AG04450 (cell line): ENCODE results near the gene KIF5A. TPM values are rescaled to one million over a fixed set of nuclear protein-coding genes. Genes with fewer than 3 reads are reported as not detected.

Experiments
- CTCF ChIA-PET: fragments of 300-600, 350-600 bp; formaldehyde crosslinking; extraction: SDS; loops from one replicate; lab custom pipeline; 2022; ENCODE audit warnings: antibody characterized with exemption, inconsistent platforms; lab: Charles Lee
- POLR2A ChIA-PET: fragments of 350-600 bp; formaldehyde crosslinking; extraction: SDS; loops from one replicate; lab custom pipeline; 2021; ENCODE audit warnings: antibody characterized with exemption, inconsistent platforms; lab: Yijun Ruan, JAX
- DNase-seq: peaks from one replicate; pipeline ENCODE4 v3.0.0-alpha.2; 2011; ENCODE audit warnings: low read depth, low spot score
- H3K27ac ChIP-seq: one replicate; pipeline ENCODE4 v1.5.1; 2012; ENCODE audit warnings: low read depth, low read length, control low read depth
- H3K27me3 ChIP-seq: one replicate; pipeline ENCODE4 v1.6.0; 2012; ENCODE audit warnings: low read length; ENCODE audit not compliant: control insufficient read depth, insufficient read depth
- H3K4me3 ChIP-seq: 2 replicates; pipeline ENCODE4 v1.5.1; 2011; ENCODE audit warnings: mild to moderate bottlenecking, low read depth, low read length, control low read depth
- H3K9me3 ChIP-seq: 2 replicates; pipeline ENCODE4 v1.5.1; 2012; ENCODE audit warnings: low read length; ENCODE audit not compliant: control insufficient read depth, insufficient read depth
- polyA plus RNA-seq: library from polyadenylated mRNA; depleted of rRNA; stranded (reverse); fragments of >200 nt; gene quantifications from 2 replicates; pipeline ENCODE4 v1.2.3, GENCODE V29; 2011
- TF ChIP-seq, protein P1 (sequence below): IDR thresholded peaks from 2 replicates; pipeline ENCODE4 v1.5.1; 2011; ENCODE audit warnings: low read depth, low read length, control low read depth, inconsistent platforms

KIF5A gene
- polyA plus RNA-seq, 1 experiment: 0.45 TPM

- no peak for DNase-seq
- POLR2A ChIA-PET: interaction anchor here (1.6 kb wide), 1 partner anchor 8 kb away, joined by 8 read pairs; no protein-coding TSS in a partner anchor
- Histone ChIP-seq H3K9me3 (no peaks in the 10 kb centered on the region), H3K4me3 (no peak overlapping the region), H3K27ac (no peak overlapping the region), H3K27me3 (no peaks in the 10 kb centered on the region)
- CTCF ChIA-PET: no interaction called here
- TF ChIP-seq, protein P1, sequence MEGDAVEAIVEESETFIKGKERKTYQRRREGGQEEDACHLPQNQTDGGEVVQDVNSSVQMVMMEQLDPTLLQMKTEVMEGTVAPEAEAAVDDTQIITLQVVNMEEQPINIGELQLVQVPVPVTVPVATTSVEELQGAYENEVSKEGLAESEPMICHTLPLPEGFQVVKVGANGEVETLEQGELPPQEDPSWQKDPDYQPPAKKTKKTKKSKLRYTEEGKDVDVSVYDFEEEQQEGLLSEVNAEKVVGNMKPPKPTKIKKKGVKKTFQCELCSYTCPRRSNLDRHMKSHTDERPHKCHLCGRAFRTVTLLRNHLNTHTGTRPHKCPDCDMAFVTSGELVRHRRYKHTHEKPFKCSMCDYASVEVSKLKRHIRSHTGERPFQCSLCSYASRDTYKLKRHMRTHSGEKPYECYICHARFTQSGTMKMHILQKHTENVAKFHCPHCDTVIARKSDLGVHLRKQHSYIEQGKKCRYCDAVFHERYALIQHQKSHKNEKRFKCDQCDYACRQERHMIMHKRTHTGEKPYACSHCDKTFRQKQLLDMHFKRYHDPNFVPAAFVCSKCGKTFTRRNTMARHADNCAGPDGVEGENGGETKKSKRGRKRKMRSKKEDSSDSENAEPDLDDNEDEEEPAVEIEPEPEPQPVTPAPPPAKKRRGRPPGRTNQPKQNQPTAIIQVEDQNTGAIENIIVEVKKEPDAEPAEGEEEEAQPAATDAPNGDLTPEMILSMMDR: no peak
These were observed 18.0 kb upstream of the KIF5A start for GRCh38 chr12:57531836-57532235.

- CTCF ChIA-PET: no interaction called here
- no peak overlapping the region for H3K4me3 ChIP-seq
- POLR2A ChIA-PET: interaction anchor here (1.6 kb wide), 1 partner anchor 9 kb away, joined by 8 read pairs; no protein-coding TSS in a partner anchor
- H3K27ac ChIP-seq: no peak overlapping the region
- TF ChIP-seq, protein P1: no peak
- H3K27me3 ChIP-seq: no peaks in the 10 kb centered on the region
- no peaks in the 10 kb centered on the region for H3K9me3 ChIP-seq
- no peak for DNase-seq
These were observed 16.7 kb upstream of the KIF5A start for GRCh38 chr12:57533108-57533507.

- TF ChIP-seq, protein P1: no peak
- Histone ChIP-seq H3K27ac (no peak overlapping the region), H3K27me3 (no peaks in the 10 kb centered on the region), H3K4me3 (no peak overlapping the region), H3K9me3 (no peaks in the 10 kb centered on the region)
- CTCF ChIA-PET: no interaction called here
- no peak for DNase-seq
- POLR2A ChIA-PET: interaction anchor here (0.7 kb wide), 1 partner anchor 10 kb away, joined by 3 read pairs; no protein-coding TSS in a partner anchor
These were observed 15.6 kb upstream of the KIF5A start for GRCh38 chr12:57534250-57534649.

DNA sequence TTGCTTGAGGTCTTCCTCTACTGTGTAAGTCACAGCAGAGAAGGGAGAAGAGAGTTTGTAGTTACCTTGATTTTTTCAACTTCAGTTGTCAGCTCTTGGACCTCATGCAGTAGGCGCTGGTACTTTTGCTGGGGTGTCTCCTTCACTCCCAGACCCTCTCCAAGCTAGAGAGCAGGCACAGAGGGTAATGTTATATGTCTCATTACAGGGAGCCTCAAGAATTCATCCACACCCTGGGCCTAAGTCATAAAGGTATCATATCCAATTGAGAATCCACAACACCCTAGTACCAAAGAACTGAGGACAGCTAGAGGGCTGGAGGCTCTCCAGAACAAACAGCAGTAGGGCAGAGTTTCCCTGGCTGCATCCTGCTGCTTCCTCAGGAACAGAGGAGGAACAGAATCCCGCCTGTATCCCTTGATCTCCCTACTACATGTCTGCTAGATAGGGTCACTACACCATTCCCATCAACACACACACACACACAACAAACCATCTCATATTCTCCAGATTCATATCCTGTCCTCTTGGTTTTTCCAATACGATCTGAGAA lies 14.8 kb upstream of the KIF5A start:
- Histone ChIP-seq H3K27ac (no peak overlapping the region), H3K4me3 (no peak overlapping the region), H3K27me3 (no peaks in the 10 kb centered on the region), H3K9me3 (no peaks in the 10 kb centered on the region)
- ChIA-PET POLR2A (interaction anchor here (0.5 to 1.5 kb wide), 2 partner anchors 10 to 125 kb away, joined by 3 to 6 read pairs; no protein-coding TSS in a partner anchor), CTCF (no interaction called here)
- TF ChIP-seq, protein P1: no peak
- no peak for DNase-seq

GRCh38 chr12:57535764-57536596 lies 13.9 kb upstream of the KIF5A start:
- TF ChIP-seq, protein P1: no peak

More at GRCh38 chr12:57535764-57536596, 13.9 kb upstream of the KIF5A start:
- no peak overlapping the region for H3K27ac ChIP-seq
- H3K9me3 ChIP-seq: no peaks in the 10 kb centered on the region
- DNase-seq: no peak
- ChIA-PET CTCF (no interaction called here), POLR2A (interaction anchor here (0.5 to 1.5 kb wide), 2 partner anchors 11 to 126 kb away, joined by 3 to 6 read pairs; no protein-coding TSS in a partner anchor)
- no peaks in the 10 kb centered on the region for H3K27me3 ChIP-seq
- H3K4me3 ChIP-seq: no peak overlapping the region
